HepG2 (cell line): ENCODE measurements around the gene PCSK6. TPM values are rescaled to one million over a fixed set of nuclear protein-coding genes. Genes with fewer than 3 reads are reported as not detected.

Experiments used
- ATAC-seq: fragments of 200-7000 bp; cut with Tn5 transposase; 3 replicates; pipeline ENCODE4 v1.9.1; 2020; ENCODE audit warnings: mild to moderate bottlenecking, moderate library complexity
- BruUV-seq: library from RNA; stranded (reverse); fragments of 400-500 nt; replicated peaks from 2 replicates; lab custom pipeline; 2021; lab: Mats Ljungman, UMichigan
- CTCF ChIA-PET: fragments of 300-600 bp; formaldehyde crosslinking; extraction: SDS; loops from one replicate; lab custom pipeline; 2021; ENCODE audit warnings: low total read pairs, inconsistent platforms, low intra/inter-chr PET ratio; lab: Yijun Ruan, JAX
- POLR2A ChIA-PET: fragments of 350-600 bp; sonication (Branson Sonifier 250); formaldehyde crosslinking; loops from one replicate; lab custom pipeline; 2020; ENCODE audit warnings: antibody characterized with exemption, inconsistent platforms; lab: Yijun Ruan, JAX
- DNase-seq: peaks from one replicate; pipeline ENCODE4 v3.0.0-alpha.2; 2015; ENCODE audit warnings: low spot score
- FAIRE-seq: peaks from 3 replicates; lab custom pipeline; 2011; peaks lifted over from hg19 to GRCh38; lab: Jason Lieb, UNC
- H2AFZ ChIP-seq: one replicate; pipeline ENCODE4 v1.6.1; 2011; ENCODE audit warnings: low read length, inconsistent platforms
- H3K27ac ChIP-seq: fragments of 300-600 bp; 3 replicates; pipeline ENCODE4 v1.8.0; 2011; ENCODE audit warnings: mixed run types, mild to moderate bottlenecking, mixed read lengths, low read length, inconsistent platforms; ENCODE audit not compliant: insufficient read depth; ENCODE audit errors: extremely low read length
- H3K27me3 ChIP-seq, 2 experiments: fragments of 200-600 bp in 1 of 2; 2 replicates in 1 of 2; 3 replicates in 1 of 2; pipeline versions ENCODE4 v1.6.0 to v1.8.0; 2011; ENCODE audit warnings: low read length in 2 of 2, mild to moderate bottlenecking in 2 of 2, moderate library complexity in 2 of 2, inconsistent platforms in 1 of 2; ENCODE audit not compliant: insufficient read depth in 2 of 2, control insufficient read depth in 1 of 2
- H3K36me3 ChIP-seq, 2 experiments: fragments of 200-600 bp in 1 of 2; replicated peaks in 1 of 2; 2 replicates in 1 of 2; 3 replicates in 1 of 2; pipeline versions ENCODE4 v1.5.1 to v1.8.0; 2011; ENCODE audit warnings: low read length in 2 of 2, inconsistent platforms in 1 of 2; ENCODE audit not compliant: insufficient read depth in 2 of 2, control insufficient read depth in 1 of 2
- H3K4me1 ChIP-seq: 2 replicates; pipeline ENCODE4 v1.5.1; 2012; ENCODE audit warnings: low read length, inconsistent platforms; ENCODE audit not compliant: insufficient read depth
- H3K4me2 ChIP-seq: 2 replicates; pipeline ENCODE4 v1.6.0; 2011; ENCODE audit warnings: low read depth, low read length, inconsistent platforms
- H3K4me3 ChIP-seq, 3 experiments: fragments of 200-600 bp in 1 of 3; sonication (generic), shearing (Covaris generic) in 1 of 3; replicated peaks in 1 of 3; 2 replicates each; pipeline ENCODE4 v1.5.1; 2011 to 2016; ENCODE audit warnings: low read length in 3 of 3, inconsistent platforms in 2 of 3, low read depth in 2 of 3, mild to moderate bottlenecking in 2 of 3, control low read depth in 1 of 3, mixed read lengths in 1 of 3; ENCODE audit not compliant: insufficient read depth in 1 of 3
- H3K79me2 ChIP-seq: one replicate; pipeline ENCODE4 v1.6.1; 2011; ENCODE audit warnings: low read length, inconsistent platforms; ENCODE audit not compliant: insufficient read depth
- H3K9ac ChIP-seq: 2 replicates; pipeline ENCODE4 v1.6.0; 2011; ENCODE audit warnings: mild to moderate bottlenecking, low read depth, low read length, inconsistent platforms; ENCODE audit not compliant: insufficient read depth
- H3K9me3 ChIP-seq: 2 replicates; pipeline ENCODE4 v1.5.1; 2012; ENCODE audit warnings: mild to moderate bottlenecking, low read length
- H4K20me1 ChIP-seq: 2 replicates; pipeline ENCODE4 v1.6.0; 2011; ENCODE audit warnings: inconsistent platforms, mild to moderate bottlenecking, low read length, moderate library complexity; ENCODE audit not compliant: insufficient read depth
- CCDC6 ChIP-seq: sonication (generic); formaldehyde crosslinking; IDR thresholded peaks from 2 replicates; pipeline ENCODE4 v1.8.1; 2022; ENCODE audit warnings: mild to moderate bottlenecking, missing genetic modification reagents, moderate library complexity
- CHD2 ChIP-seq: IDR thresholded peaks from 2 replicates; pipeline ENCODE4 v1.6.1; 2011; ENCODE audit warnings: low read depth, low read length, improper control_type of control experiment
- GLMP ChIP-seq: sonication (generic); formaldehyde crosslinking; IDR thresholded peaks from 2 replicates; pipeline ENCODE4 v1.9.0; 2021; ENCODE audit warnings: missing genetic modification reagents, mild to moderate bottlenecking, borderline replicate concordance
- HNRNPL ChIP-seq: fragments of 200-400 bp; formaldehyde crosslinking; IDR thresholded peaks from 2 replicates; pipeline ENCODE4 v1.6.1; 2017; ENCODE audit warnings: mild to moderate bottlenecking, low read depth, low read length
- IRX3 ChIP-seq: sonication (generic); formaldehyde crosslinking; IDR thresholded peaks from 2 replicates; pipeline ENCODE4 v1.8.1; 2023; ENCODE audit warnings: mild to moderate bottlenecking, low read depth, missing genetic modification reagents, borderline replicate concordance
- MAFK ChIP-seq, 2 experiments: IDR thresholded peaks in 1 of 2; conservative IDR thresholded peaks in 1 of 2; 2 replicates each; pipeline ENCODE4 v1.6.1; 2011; ENCODE audit warnings: improper control_type of control experiment in 2 of 2, low read length in 2 of 2
- NCOA2 ChIP-seq: sonication (generic); formaldehyde crosslinking; IDR thresholded peaks from 2 replicates; pipeline ENCODE4 v1.8.0; 2022; ENCODE audit warnings: inconsistent platforms
- NFRKB ChIP-seq: fragments of 450-650 bp; IDR thresholded peaks from 2 replicates; pipeline ENCODE4 v1.6.1; 2017
- TERF1 ChIP-seq: sonication (generic); formaldehyde crosslinking; IDR thresholded peaks from 2 replicates; pipeline ENCODE4 v1.8.0; 2022; ENCODE audit warnings: mild to moderate bottlenecking, missing genetic modification reagents, moderate library complexity
- YEATS4 ChIP-seq: sonication (generic); formaldehyde crosslinking; IDR thresholded peaks from 2 replicates; pipeline ENCODE4 v1.4.0; 2020; ENCODE audit warnings: missing genetic modification reagents, borderline replicate concordance
- ZBTB1 ChIP-seq: sonication (generic); formaldehyde crosslinking; IDR thresholded peaks from 2 replicates; pipeline ENCODE4 v1.4.0; 2020; ENCODE audit warnings: missing genetic modification reagents, borderline replicate concordance
- ZNF256 ChIP-seq: sonication (generic); formaldehyde crosslinking; conservative IDR thresholded peaks from 2 replicates; pipeline ENCODE4 v1.4.0; 2020; ENCODE audit warnings: missing genetic modification reagents
- ZNF563 ChIP-seq: sonication (generic); formaldehyde crosslinking; IDR thresholded peaks from 2 replicates; pipeline ENCODE4 v1.8.0; 2022; ENCODE audit warnings: mild to moderate bottlenecking, moderate library complexity, missing genetic modification reagents
- ZNF567 ChIP-seq: sonication (generic); formaldehyde crosslinking; IDR thresholded peaks from 2 replicates; pipeline ENCODE4 v1.8.1; 2023; ENCODE audit warnings: mild to moderate bottlenecking, missing genetic modification reagents, borderline replicate concordance
- ZNF770 ChIP-seq: sonication (generic); formaldehyde crosslinking; IDR thresholded peaks from 2 replicates; pipeline ENCODE4 v1.5.0; 2020; ENCODE audit warnings: mild to moderate bottlenecking, missing genetic modification reagents
- ZNF776 ChIP-seq: sonication (generic); formaldehyde crosslinking; IDR thresholded peaks from 2 replicates; pipeline ENCODE4 v1.4.0; 2020; ENCODE audit warnings: mild to moderate bottlenecking, missing genetic modification reagents
- WGBS: methylation state at CpG from one replicate; pipeline ENCODE4 v1.1.6; 2017; ENCODE audit warnings: low lambda C conversion rate; 5-methylcytosine and 5-hydroxymethylcytosine counted together
- in situ Hi-C: cut with HindIII; loops from 2 replicates; pipeline ENCODE4 v1.10.0; 2017; ENCODE audit warnings: low pct_unique_long_range_greater_than_20kb; ENCODE audit not compliant: extremely low pct_ligation_motif_present
- intact Hi-C: fragments of 100-400 bp; cut with micrococcal nuclease; formaldehyde crosslinking; loops from one replicate; pipeline ENCODE4 v1.10.0; 2022; ENCODE audit not compliant: unreplicated experiment
- polyA plus RNA-seq, 8 experiments: library from polyadenylated mRNA; depleted of rRNA in 3 of 8; stranded (reverse) in 7 of 8; unstranded in 1 of 8; fragments of >200 nt; fragmentation: Illumina TruSeq in 4 of 8; extraction: Trizol in 4 of 8; gene quantifications; 2 replicates each; pipeline versions ENCODE4 v1.2.1 to v1.2.3, GENCODE V29; 2011 to 2016; ENCODE audit warnings: low read depth in 4 of 8, missing spikeins in 1 of 8, mixed read lengths in 1 of 8; ENCODE audit not compliant: insufficient read depth in 1 of 8
- total RNA-seq, 5 experiments: library from RNA; depleted of rRNA; stranded (reverse); fragments of >200 nt; fragmentation: Illumina TruSeq; extraction: Trizol; gene quantifications; 2 replicates each; pipeline ENCODE4 v1.2.3, GENCODE V29; 2016; ENCODE audit warnings: low read depth in 1 of 5

The PCSK6 gene
- total and polyA plus RNA-seq, 2 of the 13 experiments (the other 11 are each of a cell fraction or from before 2014, with no cell fraction given): 56.5 to 155 TPM

GRCh38 chr15:101314336-101315125, 175.0 kb downstream of the PCSK6 start:
- ChIA-PET POLR2A (no interaction called here), CTCF (no interaction called here)
- Histone ChIP-seq H3K79me2 (no peaks in the 10 kb centered on the region), H2AFZ (no peak overlapping the region), H3K36me3 (peaks cover 28 to 43% of the 10 kb centered on the region in 2 experiments), H3K9ac (no peak overlapping the region), H3K9me3 (no peaks in the 10 kb centered on the region), H3K27me3 (no peaks in the 10 kb centered on the region; a peak in 1 of 5 replicates), H4K20me1 (no peaks in the 10 kb centered on the region), H3K4me2 (no peak overlapping the region), H3K27ac (no peak overlapping the region), H3K4me1 (no peaks in the 10 kb centered on the region), H3K4me3 (no peak overlapping the region)
- DNase-seq: no peak
- 93% methylated on average over 14 of the region's 19 CpGs for WGBS
- BruUV-seq: no TSS peak
- FAIRE-seq: no peak
- no peak for TF ChIP-seq YEATS4 (CRISPR knock-in tag)
- no peak for TF ChIP-seq HNRNPL
- TF ChIP-seq CHD2: no peak
- TF ChIP-seq ZBTB1 (CRISPR knock-in tag): no peak
- TF ChIP-seq ZNF563: no peak
- no peak for TF ChIP-seq IRX3
- no peak for TF ChIP-seq ZNF776
- no peak for TF ChIP-seq NCOA2 (CRISPR knock-in tag)
- no peak for TF ChIP-seq TERF1 (CRISPR knock-in tag)
- TF ChIP-seq NFRKB: no peak
- TF ChIP-seq MAFK (conservative IDR thresholded peaks at IDR 0.05 in 1 of 2, IDR thresholded peaks at IDR 0.05 in 1 of 2; ENCODE audit: low read length in 2 of 2): no peak
- no peak for TF ChIP-seq ZNF567
- TF ChIP-seq ZNF256 (CRISPR knock-in tag): no peak
- TF ChIP-seq CCDC6 (CRISPR knock-in tag): no peak
- TF ChIP-seq ZNF770 (CRISPR knock-in tag): no peak
- no peak for TF ChIP-seq GLMP (CRISPR knock-in tag)
- ATAC-seq: no peak
- in situ Hi-C loops: no loop called here
- intact Hi-C loops: no loop called here
